Measurements from ENCODE around the gene IDS.

DNA sequence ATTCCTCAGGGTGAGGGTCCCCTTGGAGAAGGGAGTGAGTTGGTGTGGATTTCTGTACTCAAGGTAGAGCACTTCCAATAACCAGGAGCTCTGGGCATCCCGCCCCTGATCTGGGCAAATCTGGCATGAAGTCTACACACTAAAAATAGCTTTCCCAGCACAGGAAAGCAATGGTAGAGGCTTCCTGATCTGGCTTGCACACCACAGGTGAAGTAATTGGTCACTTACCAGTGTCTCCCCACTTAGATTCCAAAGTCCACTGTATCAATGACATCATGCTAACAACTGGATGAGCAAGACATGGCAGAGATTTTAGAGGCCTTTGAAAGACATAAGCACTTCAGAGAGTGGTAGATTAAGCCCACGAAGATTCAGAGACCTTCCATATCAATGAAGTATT lies 17.8 kb upstream of the IDS start:
- TF ChIP-seq POLR2AphosphoS5 (IDR thresholded peaks at IDR 0.05; ENCODE audit: low read depth, low read length) (no peak), REST (IDR thresholded peaks at IDR 0.05; ENCODE audit: insufficient read depth in 1 of 2, low read depth in 2 of 2, low read length in 1 of 2) (no peak), SIN3A (IDR thresholded peaks at IDR 0.05; ENCODE audit: borderline replicate concordance, insufficient read depth, low read depth, low read length) (no peak)
- TF ChIP-seq, protein P1, sequence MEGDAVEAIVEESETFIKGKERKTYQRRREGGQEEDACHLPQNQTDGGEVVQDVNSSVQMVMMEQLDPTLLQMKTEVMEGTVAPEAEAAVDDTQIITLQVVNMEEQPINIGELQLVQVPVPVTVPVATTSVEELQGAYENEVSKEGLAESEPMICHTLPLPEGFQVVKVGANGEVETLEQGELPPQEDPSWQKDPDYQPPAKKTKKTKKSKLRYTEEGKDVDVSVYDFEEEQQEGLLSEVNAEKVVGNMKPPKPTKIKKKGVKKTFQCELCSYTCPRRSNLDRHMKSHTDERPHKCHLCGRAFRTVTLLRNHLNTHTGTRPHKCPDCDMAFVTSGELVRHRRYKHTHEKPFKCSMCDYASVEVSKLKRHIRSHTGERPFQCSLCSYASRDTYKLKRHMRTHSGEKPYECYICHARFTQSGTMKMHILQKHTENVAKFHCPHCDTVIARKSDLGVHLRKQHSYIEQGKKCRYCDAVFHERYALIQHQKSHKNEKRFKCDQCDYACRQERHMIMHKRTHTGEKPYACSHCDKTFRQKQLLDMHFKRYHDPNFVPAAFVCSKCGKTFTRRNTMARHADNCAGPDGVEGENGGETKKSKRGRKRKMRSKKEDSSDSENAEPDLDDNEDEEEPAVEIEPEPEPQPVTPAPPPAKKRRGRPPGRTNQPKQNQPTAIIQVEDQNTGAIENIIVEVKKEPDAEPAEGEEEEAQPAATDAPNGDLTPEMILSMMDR (IDR thresholded peaks at IDR 0.05): no peak

All from Panc1 (cell line).